ENCODE measurements around the gene SOS1.
"Not testable (repeated sequence)": the region's sequence is repeated elsewhere in the genome, so short reads cannot be mapped to it uniquely, and the experiment has no call there.

Gene SOS1

DNA sequence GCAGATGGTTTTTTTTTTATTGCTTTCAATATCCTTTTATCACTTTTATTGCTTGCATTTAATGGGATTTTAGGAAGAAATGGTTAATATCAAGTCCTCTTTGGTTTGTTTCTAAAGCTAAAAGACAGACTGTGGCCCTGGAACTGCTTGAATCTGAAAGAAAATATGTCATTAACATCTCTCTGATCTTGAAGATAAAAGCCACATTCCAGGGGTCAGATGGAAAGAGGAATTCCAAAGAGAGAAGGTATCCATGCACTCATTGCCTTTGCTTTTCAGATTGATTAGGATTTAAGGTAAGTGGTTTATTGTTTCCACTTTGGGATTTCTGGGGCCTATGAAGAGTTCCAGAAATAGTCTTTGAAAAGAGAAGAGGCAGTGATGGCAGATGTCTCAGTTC lies 177.1 kb downstream of the SOS1 start:
- TF ChIP-seq, protein P1, sequence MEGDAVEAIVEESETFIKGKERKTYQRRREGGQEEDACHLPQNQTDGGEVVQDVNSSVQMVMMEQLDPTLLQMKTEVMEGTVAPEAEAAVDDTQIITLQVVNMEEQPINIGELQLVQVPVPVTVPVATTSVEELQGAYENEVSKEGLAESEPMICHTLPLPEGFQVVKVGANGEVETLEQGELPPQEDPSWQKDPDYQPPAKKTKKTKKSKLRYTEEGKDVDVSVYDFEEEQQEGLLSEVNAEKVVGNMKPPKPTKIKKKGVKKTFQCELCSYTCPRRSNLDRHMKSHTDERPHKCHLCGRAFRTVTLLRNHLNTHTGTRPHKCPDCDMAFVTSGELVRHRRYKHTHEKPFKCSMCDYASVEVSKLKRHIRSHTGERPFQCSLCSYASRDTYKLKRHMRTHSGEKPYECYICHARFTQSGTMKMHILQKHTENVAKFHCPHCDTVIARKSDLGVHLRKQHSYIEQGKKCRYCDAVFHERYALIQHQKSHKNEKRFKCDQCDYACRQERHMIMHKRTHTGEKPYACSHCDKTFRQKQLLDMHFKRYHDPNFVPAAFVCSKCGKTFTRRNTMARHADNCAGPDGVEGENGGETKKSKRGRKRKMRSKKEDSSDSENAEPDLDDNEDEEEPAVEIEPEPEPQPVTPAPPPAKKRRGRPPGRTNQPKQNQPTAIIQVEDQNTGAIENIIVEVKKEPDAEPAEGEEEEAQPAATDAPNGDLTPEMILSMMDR (IDR thresholded peaks at IDR 0.05; ENCODE audit: low read depth, low read length): no peak
- H3K4me3 ChIP-seq (replicated peaks in 1 of 2; ENCODE audit: low read depth in 2 of 2, low read length in 2 of 2): no peak overlapping the region
- DNase-seq (ENCODE audit: low read depth in 2 of 2): no peak

DNA sequence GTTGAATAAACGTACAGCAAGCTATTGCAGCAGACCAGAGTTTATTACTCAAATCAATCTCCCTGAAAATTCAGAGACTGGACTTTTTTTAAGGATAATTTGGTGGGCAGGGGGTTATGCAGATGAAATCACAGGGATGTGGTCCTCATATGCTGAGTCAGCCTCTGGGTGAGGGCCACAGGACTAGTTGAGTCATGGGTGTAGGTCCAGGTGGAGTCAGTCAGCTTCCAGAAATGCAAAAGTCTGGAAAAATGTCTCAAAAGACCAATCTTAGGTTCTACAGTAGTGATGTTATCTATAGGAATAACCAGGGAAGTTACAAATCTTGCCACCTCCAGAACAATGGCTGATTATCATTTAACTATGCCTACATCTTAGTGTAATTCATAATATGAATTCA lies 180.1 kb downstream of the SOS1 start:
- no peak for DNase-seq (ENCODE audit: low read depth in 2 of 2)
- H3K4me3 ChIP-seq (replicated peaks in 1 of 2; ENCODE audit: low read depth in 2 of 2, low read length in 2 of 2): no peak overlapping the region
- TF ChIP-seq, protein P1 (IDR thresholded peaks at IDR 0.05; ENCODE audit: low read depth, low read length): no peak

DNA sequence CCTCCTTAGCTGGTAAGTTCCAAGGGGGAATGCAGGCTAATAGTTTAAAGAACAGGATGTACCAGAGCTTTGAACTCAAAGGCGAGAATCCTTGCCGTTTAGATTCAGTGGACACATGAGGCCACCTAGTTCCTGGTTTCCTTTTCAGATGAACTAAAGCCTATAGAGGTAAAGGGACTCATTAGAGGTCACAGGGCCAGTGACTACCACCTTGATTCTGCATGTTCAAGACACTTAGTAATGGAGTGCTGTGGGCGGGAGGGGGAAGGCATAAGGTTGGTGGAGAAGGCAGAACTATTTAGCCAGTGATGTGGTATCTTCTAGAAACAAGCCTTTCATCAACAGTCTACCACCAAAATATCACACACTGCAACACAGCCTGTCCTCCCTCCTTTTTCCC lies 183.3 kb downstream of the SOS1 start:
- TF ChIP-seq, protein P1 (IDR thresholded peaks at IDR 0.05; ENCODE audit: low read depth, low read length): no peak
- DNase-seq (ENCODE audit: low read depth in 2 of 2): no peak
- H3K4me3 ChIP-seq (replicated peaks in 1 of 2; ENCODE audit: low read depth in 2 of 2, low read length in 2 of 2): no peak overlapping the region

DNA sequence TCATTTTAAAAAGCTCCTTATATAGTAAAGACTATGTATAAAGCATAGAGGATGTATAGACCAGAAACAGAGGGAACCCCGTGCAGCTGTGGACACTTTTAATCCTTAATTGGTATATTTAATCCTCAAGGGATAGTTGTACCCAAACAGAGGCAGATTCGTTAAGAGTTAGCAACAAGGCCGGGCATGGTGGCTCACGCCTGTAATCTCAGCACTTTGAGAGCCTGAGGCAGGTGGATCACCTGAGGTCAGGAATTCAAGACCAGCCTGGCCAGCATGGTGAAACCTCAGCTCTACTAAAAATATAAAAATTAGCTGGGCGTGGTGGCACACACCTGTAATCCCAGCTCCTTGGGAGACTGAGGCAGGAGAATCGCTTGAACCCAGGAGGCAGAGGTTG lies 184.3 kb downstream of the SOS1 start:
- not testable (repeated sequence) for H3K4me3 ChIP-seq (replicated peaks in 1 of 2; ENCODE audit: low read depth in 2 of 2, low read length in 2 of 2); DNase-seq (ENCODE audit: low read depth in 2 of 2)

DNA sequence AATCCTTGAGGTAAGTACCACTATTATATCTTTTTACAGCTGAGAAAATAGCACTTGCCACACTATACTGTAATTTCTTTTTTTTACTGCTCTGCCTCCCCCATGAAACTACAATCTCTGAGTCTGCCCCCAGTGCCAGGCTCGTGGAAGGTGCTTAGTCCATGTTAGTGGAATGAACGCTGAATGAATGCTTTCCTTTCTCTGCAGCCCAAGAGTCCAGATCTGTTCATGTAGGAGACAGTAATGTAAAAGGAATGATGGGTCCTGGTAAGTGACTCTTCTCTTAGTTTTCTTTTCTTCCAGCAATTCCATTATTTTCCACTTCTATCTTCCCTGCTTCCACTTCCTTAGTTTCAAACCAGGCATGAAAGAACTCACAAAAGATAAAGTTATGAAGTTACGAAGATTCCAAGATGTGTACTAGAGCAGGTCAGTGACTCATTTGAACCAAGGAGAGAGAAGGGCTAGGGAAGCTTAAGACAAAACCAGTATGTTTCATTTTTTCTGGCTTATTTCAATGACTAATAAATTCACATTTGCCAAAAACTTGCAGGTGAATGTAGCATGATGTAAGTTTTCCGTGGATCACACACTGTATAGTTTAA lies 185.2 kb downstream of the SOS1 start:
- TF ChIP-seq, protein P1 (IDR thresholded peaks at IDR 0.05; ENCODE audit: low read depth, low read length): no peak
- no peak overlapping the region for H3K4me3 ChIP-seq (replicated peaks in 1 of 2; ENCODE audit: low read depth in 2 of 2, low read length in 2 of 2)
- peak; percentile 14 to 68 for DNase-seq (ENCODE audit: low read depth in 2 of 2)

DNA sequence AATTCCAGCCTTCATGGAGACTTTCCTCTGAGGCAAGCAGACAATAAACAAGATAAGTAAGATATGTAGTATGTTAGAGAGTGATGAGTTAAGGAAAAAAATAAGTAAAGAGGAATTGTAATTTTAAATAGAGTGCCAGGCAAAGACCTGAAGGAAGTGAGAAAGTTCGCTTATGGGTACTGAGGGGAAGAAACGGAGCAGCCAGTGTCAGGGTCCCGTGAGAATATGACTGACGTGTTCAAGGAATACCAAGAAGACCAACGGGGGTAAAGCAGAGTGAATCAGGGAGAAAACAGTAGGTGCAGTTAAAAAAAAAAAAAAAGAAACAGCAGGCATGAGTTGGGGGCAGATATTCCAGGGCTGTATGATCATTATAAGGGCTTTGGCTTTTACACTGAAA lies 186.1 kb downstream of the SOS1 start:
- TF ChIP-seq, protein P1 (IDR thresholded peaks at IDR 0.05; ENCODE audit: low read depth, low read length): no peak
- no peak overlapping the region for H3K4me3 ChIP-seq (replicated peaks in 1 of 2; ENCODE audit: low read depth in 2 of 2, low read length in 2 of 2)
- DNase-seq (ENCODE audit: low read depth in 2 of 2): peak in 1 of 2 donors; percentile 34

DNA sequence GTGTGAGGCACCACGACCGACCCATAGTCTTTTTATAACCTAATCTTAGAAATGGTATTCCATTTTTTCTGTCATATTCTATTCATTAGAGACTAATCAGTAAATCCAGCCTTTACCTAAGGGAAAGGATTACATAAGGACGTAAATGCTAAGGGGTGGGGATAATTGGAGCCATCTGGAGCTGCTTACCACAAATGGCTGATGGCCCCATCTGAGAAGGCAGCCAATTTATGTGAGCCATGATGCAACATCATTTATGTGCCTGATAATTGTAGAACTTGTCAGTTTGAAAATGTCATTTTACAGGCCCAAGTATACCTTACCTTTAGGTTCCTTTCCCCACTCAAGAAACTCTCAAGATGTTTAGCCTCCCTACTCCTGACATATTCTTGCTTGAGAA lies 187.2 kb downstream of the SOS1 start:
- TF ChIP-seq, protein P1 (IDR thresholded peaks at IDR 0.05; ENCODE audit: low read depth, low read length): no peak
- peak in 1 of 2 donors; percentile 29 for DNase-seq (ENCODE audit: low read depth in 2 of 2)
- H3K4me3 ChIP-seq (replicated peaks in 1 of 2; ENCODE audit: low read depth in 2 of 2, low read length in 2 of 2): no peak overlapping the region

All from cardiac fibroblast (primary cell).